GM18951 (cell line): ENCODE measurements around the gene KCND3.

Experiments
- POLR2A ChIP-seq: IDR thresholded peaks from 4 replicates; pipeline ENCODE4 v1.6.1; 2011; ENCODE audit warnings: mild to moderate bottlenecking; ENCODE audit not compliant: insufficient read length, insufficient read depth; ENCODE audit errors: extremely low read depth
- in situ Hi-C: fragments of 300-500 bp; cut with MboI; formaldehyde crosslinking; loops from one replicate; pipeline ENCODE4 v1.12.0; 2022; ENCODE audit warnings: low sequenced_read_pairs, mixed read lengths, inconsistent platforms; ENCODE audit not compliant: unreplicated experiment

Gene KCND3

DNA sequence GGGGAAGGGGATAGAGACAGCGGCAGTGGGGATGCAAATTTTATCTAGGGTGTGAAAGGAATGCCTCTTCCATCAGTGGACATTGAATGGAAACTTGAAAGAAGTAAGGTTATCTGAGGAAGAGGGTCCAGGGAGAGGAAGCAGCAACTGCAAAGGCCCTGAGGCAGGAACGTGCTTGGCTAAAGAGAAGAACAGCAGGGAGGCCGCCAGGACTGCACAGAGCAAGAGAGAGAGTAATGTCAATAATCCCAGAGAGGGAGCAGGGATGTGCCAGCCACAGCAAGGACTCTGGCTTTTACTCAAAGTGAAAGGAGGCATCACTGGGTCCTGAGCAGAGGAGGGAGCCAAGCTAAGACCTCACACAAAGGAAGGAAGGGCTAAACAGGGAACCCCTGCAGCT, 50.9 kb downstream of the KCND3 start:
- TF ChIP-seq POLR2A: no peak
- in situ Hi-C loops: no loop called here

- in situ Hi-C loops: no loop called here
These were observed 51.3 kb downstream of the KCND3 start for GRCh38 chr1:111938123-111938522.

DNA sequence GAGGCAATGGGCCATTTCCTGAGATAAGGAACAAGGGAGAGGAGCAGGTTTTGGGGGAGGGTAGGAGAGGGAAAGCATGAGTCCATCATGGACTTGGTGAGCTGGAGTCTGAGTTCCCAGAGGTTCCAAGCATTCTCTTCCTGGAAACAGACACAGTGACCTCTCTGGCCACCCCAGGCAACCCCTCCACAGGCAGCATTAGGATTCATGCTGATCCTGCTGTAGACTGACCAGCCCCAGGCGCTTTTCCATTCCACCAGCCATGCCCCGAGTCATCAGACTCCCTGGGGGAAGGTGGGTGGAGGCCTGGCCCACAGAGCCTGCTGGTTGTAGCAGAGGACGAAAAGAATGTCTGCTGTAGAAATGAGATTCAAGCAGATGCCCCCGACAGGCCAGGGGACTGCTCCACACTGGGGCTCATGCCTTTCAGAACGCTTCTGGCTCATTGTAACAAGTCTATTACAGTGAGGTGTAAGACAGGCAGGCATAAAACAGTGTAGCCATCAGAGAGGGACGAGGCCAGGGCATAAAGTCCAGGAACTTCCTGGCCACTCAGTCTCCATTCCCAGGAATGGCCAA, 52.2 kb downstream of the KCND3 start:
- in situ Hi-C loops: no loop called here
- no peak for TF ChIP-seq POLR2A

More at GRCh38 chr1:111938123-111938522, 51.3 kb downstream of the KCND3 start:
- TF ChIP-seq POLR2A: no peak

GRCh38 chr1:111934106-111934852, 55.2 kb downstream of the KCND3 start:
- in situ Hi-C loops: no loop called here
- no peak for TF ChIP-seq POLR2A

GRCh38 chr1:111930356-111930755, 59.1 kb downstream of the KCND3 start:
- in situ Hi-C loops: no loop called here
- TF ChIP-seq POLR2A: no peak

- no peak for TF ChIP-seq POLR2A
- in situ Hi-C loops: no loop called here
These were observed 60.9 kb downstream of the KCND3 start for GRCh38 chr1:111928531-111928930.

- TF ChIP-seq POLR2A: no peak
These were observed 61.8 kb downstream of the KCND3 start for GRCh38 chr1:111927652-111928051.

GRCh38 chr1:111924786-111925185, 64.7 kb downstream of the KCND3 start:
- TF ChIP-seq POLR2A: no peak
- in situ Hi-C loops: no loop called here

More at GRCh38 chr1:111927652-111928051, 61.8 kb downstream of the KCND3 start:
- in situ Hi-C loops: no loop called here

- TF ChIP-seq POLR2A: no peak
These were observed 65.7 kb downstream of the KCND3 start for GRCh38 chr1:111923766-111924165.

GRCh38 chr1:111921948-111922347, 67.5 kb downstream of the KCND3 start:
- TF ChIP-seq POLR2A: no peak
- in situ Hi-C loops: no loop called here

More at GRCh38 chr1:111923766-111924165, 65.7 kb downstream of the KCND3 start:
- in situ Hi-C loops: no loop called here

DNA sequence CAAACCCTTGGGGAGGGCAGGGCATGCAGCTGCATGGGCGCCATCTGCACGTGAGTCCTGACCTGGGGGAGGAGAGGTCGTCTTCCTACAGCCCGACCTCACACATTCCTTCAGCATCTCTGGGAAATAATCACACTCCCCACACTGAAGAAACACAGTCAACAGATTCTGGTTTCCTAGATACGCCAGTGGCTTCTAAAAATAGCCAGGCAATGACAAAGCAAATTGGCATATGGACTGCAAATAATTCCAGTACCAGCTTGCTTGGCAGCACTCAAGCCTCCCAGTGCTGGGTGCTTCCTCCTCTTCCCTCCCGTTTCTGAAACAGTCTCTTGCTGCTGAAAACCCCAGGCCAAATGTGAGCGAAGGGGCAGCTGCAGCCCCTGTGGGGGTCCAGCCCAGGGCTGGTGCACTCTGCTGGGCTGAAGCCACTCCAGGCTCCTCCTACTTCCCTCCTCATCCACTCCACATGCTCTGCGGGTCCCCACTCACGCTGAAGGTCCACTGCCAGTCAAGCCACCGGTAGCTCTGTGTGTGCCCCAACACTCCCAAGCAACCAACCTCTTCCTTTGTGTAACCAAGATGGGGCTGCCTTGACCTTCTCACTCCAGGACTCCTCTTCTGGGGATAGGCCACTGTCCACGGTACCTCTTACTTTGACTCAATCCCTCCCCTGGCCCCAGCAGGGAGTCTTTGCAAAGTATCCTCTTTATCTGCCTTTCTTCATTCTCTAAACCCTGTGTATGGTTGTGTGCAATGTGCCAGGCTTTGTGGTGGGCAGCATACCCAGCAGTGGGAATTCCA, 69.0 kb downstream of the KCND3 start:
- in situ Hi-C loops: no loop called here
- no peak for TF ChIP-seq POLR2A

GRCh38 chr1:111911776-111912515, 77.5 kb downstream of the KCND3 start:
- in situ Hi-C loops: no loop called here
- no peak for TF ChIP-seq POLR2A

GRCh38 chr1:111911061-111911460, 78.4 kb downstream of the KCND3 start:
- in situ Hi-C loops: no loop called here
- TF ChIP-seq POLR2A: no peak

- in situ Hi-C loops: no loop called here
These were observed 80.4 kb downstream of the KCND3 start for GRCh38 chr1:111909030-111909429.

More at GRCh38 chr1:111909030-111909429, 80.4 kb downstream of the KCND3 start:
- TF ChIP-seq POLR2A: no peak
